HG02943 (cell line): ENCODE measurements around the gene ADAM12.

Source experiments
- ATAC-seq: cut with Tn5 transposase; IDR thresholded peaks from one replicate; pipeline ENCODE4 v1.9.1; 2021; ENCODE audit warnings: mild to moderate bottlenecking, low read depth, moderate library complexity; ENCODE audit not compliant: unreplicated experiment

Gene ADAM12

DNA sequence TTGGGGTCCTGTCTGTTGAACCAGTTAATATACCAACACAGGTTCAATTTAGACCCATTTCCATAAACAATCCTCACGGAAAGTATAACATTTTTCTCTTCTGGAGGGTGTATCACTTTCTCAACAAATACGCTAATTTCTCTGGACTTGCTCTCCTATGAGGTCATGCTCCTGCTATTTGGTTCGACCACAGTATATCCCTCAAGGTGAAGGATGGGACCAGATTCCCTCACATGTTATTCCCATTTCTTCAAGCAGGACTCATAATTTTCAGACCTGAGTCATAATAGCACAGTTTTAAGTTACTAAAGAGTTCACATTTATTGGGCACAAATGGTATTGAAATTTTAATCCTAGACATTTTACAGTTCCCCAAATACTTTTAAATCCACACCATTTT lies 57.2 kb downstream of the ADAM12 start:
- no peak for ATAC-seq

- ATAC-seq: no peak
These were observed 63.5 kb downstream of the ADAM12 start for GRCh38 chr10:126324826-126325225.

GRCh38 chr10:126321440-126321839 lies 66.8 kb downstream of the ADAM12 start:
- ATAC-seq: no peak

DNA sequence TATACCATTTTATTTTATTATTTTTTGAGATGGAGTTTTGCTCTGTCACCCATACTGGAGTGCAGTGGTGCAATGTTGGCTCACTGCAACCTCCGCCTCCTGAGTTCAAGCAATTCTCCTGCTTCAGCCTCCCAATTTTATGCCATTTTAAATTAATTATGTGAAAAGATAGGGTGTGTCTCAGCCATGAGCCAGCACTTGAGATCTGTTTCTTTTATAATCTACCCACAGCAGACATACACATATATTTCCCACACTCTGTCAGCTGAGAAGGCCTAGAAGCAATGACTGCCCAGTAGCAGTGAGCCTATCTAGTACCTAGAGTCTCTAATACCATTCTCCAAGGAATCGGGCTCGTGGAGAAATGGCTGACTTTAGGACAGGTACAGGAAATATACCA lies 70.5 kb downstream of the ADAM12 start:
- no peak for ATAC-seq

DNA sequence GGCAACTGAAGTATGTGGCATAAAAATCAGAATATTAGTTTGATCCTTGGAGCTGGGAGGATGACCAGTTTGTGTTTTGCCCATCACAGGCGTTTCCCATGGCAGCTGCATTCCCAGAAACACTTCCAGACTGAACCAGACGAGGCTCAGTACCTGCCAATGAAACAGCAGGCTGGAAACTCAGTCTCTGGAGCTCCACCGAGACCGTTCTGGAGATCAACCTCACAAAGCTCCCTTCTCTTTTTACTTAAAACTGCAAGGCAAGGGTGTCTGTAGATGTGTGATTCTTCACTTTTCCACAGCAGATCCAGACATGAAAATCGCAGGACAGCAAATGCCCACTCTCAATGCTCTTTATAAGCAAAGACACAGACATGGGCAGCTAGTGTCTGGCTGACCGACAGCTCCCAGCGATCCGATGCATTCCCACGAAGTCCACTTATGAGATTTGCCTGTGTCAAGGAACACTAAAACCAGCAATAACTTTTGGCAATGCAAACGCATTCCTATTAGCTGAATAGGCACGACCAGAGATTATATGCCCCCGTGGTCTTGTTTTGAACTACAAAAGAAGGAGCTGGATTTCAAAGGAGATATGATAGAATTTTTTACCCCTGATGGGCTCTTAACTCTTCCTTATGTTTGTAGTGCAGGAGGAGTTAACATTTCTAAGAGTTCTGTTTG lies 72.6 kb downstream of the ADAM12 start:
- no peak for ATAC-seq

- no peak for ATAC-seq
These were observed 73.3 kb downstream of the ADAM12 start for GRCh38 chr10:126314863-126315493.

DNA sequence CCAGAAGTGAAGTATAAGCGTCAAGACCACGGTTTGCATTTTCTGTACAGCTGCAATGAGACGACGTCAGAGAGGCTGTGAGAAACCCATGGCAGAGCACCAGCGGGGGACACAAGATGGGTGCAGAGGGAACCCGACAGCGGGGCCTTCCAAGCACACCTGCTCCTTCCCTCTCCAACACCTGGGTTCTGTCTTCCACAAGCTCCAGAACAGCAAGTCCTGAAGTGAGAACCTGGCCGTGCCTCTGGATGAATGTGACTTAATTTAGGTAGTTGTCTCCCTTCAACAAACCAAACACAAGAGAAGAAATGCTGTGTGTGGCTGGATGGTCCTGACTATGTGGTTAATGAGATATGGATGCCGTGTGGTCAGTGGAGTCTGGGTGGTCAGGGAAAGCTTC lies 76.1 kb downstream of the ADAM12 start:
- ATAC-seq: no peak

DNA sequence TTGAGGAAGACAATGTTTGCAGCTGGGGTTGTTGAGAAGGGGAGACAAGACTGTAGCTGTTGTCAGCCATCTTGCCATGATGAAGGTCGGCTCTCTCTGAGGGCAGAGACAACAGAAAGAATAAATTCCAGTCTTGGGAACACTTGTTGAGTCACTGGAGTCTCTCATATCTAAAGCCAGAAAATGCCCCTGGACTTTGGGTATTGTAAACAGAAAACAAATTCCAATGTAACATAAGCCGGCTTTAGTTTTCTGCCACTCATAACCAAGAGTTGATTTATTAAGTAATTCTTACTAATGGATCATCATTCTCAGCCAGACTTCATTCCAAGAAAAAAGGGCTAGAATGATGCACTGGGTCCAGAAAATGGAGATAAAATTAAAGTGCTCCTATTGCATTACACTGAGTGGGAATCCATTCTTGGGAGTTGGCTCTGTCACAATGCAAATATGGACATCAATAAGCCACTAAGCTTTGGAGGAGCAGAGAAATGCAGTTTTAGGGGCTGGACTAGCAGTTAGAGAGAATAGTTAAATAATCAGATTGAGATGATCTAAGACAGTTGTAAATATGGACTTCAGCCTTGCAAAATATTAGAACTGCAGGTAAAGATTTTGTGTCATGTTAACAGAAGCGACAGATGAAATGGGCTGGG lies 78.9 kb downstream of the ADAM12 start:
- ATAC-seq: no peak

GRCh38 chr10:126302826-126303665 lies 85.2 kb downstream of the ADAM12 start:
- no peak for ATAC-seq

GRCh38 chr10:126302476-126302756 lies 85.9 kb downstream of the ADAM12 start:
- no peak for ATAC-seq

DNA sequence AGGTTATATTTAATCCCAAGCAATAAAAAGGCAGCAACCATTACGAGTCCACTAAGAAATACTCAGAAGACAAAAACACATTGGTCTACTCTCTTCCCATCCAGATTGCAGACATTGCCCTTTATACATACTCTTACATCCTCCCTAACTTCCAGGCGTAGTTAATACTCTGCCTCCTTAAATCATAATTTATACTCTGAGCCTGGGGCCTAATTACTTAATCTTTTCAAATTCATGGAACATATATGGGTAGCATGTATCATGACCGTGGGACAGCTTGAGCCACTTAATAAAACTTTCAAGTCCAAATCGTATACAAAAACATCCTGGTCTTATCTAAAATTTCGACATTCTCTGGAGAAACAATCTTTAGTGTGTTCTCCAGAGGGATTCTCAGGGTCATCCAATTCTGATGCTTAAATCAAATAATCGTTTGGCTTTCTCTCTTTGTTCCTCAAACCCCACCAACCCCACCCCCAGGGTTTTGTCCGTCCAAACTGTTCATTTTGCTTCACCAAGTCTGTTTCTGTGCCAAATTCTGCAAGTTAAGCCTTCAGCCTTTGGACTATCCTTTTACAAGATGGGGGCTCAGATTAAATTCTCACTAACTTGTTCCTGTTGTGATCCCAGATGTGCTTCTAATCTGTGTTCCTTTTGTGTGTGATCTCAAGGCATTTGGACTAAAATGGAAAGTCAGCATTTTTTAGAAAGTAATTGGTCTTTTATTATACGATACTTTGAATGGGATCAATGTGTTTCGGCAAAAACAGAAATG lies 86.4 kb downstream of the ADAM12 start:
- no peak for ATAC-seq

GRCh38 chr10:126294451-126294850 lies 93.8 kb downstream of the ADAM12 start:
- ATAC-seq: no peak

GRCh38 chr10:126290232-126290631 lies 98.0 kb downstream of the ADAM12 start:
- ATAC-seq: no peak

DNA sequence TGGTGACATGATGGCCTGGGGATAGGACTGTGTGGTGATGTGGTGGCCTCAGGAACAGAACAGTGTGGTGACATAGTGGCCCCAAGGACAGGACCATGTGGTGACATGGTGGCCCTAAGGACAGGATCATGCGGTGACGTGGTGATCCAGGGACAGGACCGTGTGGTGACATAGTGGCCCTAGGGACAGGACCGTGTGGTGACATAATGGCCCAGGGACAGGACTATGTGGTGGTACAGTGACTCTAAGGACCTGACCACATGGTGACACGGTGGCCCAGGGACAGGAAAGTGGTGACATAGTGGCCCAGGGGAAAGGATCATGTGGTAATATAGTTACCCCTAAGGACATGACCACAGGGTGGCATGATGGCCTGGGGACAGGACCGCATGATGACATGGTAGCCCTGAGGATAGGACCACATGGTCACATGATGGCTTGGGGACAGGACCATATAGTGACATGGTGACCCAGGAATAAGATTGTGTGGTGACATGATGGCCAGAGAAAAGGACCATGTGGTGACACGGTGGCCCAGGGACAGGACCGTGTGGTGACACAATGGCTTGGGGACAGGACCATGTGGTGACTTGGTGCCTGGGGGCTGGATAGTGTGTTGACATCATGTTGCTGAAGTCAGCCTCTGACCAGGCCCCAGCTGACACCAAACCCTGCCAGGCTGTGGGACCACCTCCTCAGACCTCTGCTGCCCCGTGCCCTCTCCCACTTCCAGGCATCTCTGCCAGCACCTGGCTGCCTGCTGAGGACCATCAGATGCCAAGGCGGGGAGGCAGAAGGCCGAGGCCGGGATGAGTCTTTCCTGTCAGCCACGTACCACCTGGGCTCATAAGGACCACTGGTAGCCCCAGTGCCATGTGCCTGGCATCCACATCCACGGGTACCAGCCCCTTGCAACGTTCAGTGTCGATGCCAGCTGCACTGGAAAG lies 99.5 kb downstream of the ADAM12 start:
- no peak for ATAC-seq

- ATAC-seq: no peak
These were observed 102.0 kb downstream of the ADAM12 start for GRCh38 chr10:126286256-126286780.

DNA sequence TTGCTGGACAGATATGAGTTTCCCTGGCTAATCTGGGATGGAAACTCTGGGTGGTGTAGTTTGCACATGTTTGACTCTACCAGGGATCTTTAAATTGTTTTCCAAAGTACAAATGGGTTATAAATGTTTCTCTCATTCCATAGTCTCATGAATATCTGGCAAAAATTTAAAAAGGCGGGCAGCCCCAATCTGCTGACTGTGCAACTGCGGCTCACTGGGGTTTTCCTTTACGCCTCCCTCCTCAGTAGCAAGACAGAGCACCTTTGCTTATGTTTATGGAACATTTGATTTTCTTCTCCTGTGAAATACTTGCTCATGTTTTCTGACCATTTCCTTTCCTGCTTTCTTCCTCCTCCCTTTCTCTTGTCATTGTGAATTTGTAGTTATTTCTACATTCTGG lies 105.0 kb downstream of the ADAM12 start:
- no peak for ATAC-seq

DNA sequence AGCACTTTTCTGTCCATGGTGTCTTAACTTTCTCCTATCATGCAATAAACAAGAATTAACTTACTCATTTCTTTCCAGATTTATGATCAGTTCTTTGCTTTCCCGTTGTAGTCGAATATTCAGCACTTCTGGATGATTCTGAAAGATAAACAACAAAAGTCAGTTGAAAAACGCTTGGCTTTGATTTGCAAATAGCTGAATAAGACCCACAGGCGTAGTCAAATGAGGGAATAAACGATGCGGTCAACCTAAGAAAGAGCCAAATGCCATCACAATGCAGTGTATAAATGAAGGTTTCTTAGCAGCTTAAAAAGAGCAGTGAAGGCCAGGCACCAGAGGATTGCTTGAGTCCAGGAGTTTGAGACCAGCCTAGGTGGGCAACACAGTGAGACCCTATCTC lies 109.4 kb downstream of the ADAM12 start:
- ATAC-seq: no peak

DNA sequence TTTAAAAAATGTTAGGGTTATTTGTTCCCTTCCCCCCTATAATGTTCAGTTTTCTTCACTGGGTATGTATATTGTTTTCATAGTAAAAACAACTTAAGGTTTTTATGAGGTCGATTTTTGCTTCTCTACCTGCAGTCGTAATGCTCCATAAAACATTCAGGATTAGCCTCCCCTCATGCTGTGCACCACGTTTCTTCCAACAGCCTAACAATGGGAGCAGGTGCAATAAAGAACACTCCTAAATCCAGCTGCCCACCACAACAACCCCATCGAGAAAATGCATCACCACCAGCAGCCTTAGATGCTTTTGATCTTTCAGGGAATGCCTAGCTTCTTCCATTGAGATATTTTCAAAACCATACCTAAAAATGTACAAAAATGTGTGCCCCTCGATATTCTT lies 111.1 kb downstream of the ADAM12 start:
- ATAC-seq: no peak

GRCh38 chr10:126272526-126272925 lies 115.8 kb downstream of the ADAM12 start:
- no peak for ATAC-seq
